SK-N-SH (cell line): ENCODE measurements around the gene FAT2.

ENCODE experiments used
- POLR2AphosphoS5 ChIP-seq: IDR thresholded peaks from 2 replicates; pipeline ENCODE4 v1.6.1; 2012; ENCODE audit warnings: low read depth, low read length
- RAD21 ChIP-seq: IDR thresholded peaks from 2 replicates; pipeline ENCODE4 v1.6.1; 2012; ENCODE audit warnings: mild to moderate bottlenecking, low read length
- YY1 ChIP-seq: IDR thresholded peaks from 2 replicates; pipeline ENCODE4 v1.4.0; 2012; ENCODE audit warnings: low read depth, mild to moderate bottlenecking
- TF ChIP-seq, protein P1 (sequence below): fragments of 200-600 bp; sonication (generic); IDR thresholded peaks from 2 replicates; pipeline ENCODE4 v1.6.1; 2017; ENCODE audit warnings: antibody characterized with exemption, mild to moderate bottlenecking, moderate library complexity
- TF ChIP-seq, protein P2 (sequence below): IDR thresholded peaks from 2 replicates; pipeline ENCODE4 v1.4.0; 2012; ENCODE audit warnings: low read depth, borderline replicate concordance

DNA sequence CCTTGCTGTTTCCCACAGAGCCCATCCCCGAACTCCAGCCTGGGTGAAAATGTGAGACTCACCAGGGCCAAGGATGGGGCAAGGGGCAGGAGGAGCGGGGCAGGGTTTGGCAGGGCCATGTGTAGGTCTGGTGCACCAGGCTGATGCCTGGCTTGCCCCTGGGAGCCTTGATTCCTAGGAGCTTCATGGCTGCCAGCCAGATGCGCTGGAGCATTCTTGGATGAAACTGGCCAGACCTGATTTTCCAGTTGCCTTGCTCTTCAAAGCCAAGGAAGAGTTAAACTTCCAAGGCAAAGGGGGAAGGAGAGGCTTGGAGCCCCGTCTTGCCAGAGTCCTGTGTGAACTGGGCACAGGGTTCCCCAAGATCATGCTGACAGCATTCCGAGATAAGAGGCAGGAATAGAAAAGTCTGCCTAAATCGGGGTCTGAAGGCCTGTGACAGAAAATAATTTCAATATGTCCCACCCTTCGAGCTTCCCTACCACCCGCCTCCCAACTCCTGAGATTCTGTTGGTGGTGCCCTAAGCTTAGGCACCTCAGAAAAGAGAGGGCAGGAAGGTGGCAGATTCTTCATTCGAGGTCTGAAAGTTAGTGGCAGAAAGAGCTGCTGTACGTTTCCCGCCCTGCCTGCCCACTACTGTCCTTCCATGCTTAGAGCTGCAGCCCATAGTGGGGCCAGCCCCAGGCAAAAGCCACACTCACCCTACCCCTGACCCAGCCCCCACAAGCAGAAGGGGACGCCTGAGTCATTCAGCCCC lies 20.4 kb downstream of the FAT2 start:
- TF ChIP-seq YY1 (no peak), RAD21 (no peak), POLR2AphosphoS5 (no peak)
- TF ChIP-seq, protein P1, sequence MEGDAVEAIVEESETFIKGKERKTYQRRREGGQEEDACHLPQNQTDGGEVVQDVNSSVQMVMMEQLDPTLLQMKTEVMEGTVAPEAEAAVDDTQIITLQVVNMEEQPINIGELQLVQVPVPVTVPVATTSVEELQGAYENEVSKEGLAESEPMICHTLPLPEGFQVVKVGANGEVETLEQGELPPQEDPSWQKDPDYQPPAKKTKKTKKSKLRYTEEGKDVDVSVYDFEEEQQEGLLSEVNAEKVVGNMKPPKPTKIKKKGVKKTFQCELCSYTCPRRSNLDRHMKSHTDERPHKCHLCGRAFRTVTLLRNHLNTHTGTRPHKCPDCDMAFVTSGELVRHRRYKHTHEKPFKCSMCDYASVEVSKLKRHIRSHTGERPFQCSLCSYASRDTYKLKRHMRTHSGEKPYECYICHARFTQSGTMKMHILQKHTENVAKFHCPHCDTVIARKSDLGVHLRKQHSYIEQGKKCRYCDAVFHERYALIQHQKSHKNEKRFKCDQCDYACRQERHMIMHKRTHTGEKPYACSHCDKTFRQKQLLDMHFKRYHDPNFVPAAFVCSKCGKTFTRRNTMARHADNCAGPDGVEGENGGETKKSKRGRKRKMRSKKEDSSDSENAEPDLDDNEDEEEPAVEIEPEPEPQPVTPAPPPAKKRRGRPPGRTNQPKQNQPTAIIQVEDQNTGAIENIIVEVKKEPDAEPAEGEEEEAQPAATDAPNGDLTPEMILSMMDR, result no peak
- TF ChIP-seq, protein P2, sequence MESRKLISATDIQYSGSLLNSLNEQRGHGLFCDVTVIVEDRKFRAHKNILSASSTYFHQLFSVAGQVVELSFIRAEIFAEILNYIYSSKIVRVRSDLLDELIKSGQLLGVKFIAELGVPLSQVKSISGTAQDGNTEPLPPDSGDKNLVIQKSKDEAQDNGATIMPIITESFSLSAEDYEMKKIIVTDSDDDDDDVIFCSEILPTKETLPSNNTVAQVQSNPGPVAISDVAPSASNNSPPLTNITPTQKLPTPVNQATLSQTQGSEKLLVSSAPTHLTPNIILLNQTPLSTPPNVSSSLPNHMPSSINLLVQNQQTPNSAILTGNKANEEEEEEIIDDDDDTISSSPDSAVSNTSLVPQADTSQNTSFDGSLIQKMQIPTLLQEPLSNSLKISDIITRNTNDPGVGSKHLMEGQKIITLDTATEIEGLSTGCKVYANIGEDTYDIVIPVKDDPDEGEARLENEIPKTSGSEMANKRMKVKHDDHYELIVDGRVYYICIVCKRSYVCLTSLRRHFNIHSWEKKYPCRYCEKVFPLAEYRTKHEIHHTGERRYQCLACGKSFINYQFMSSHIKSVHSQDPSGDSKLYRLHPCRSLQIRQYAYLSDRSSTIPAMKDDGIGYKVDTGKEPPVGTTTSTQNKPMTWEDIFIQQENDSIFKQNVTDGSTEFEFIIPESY, result no peak
